Mucosa of descending colon (tissue), 3 donors: ENCODE data around the gene AFMID. TPM values are rescaled to one million over a fixed set of nuclear protein-coding genes. Genes with fewer than 3 reads are reported as not detected.

Source experiments
- ATAC-seq: fragments of 200-7000 bp; cut with Tn5 transposase; one replicate; pipeline ENCODE4 v1.9.1; 2020; ENCODE audit warnings: mild to moderate bottlenecking, moderate library complexity
- DNase-seq, 3 donors: peaks; one replicate each; pipeline ENCODE4 v3.0.0-alpha.2; 2020
- H3K36me3 ChIP-seq: fragments of 200-600 bp; one replicate; pipeline ENCODE4 v1.8.0; 2021; ENCODE audit warnings: low read depth, mild to moderate bottlenecking
- H3K4me1 ChIP-seq: fragments of 200-600 bp; one replicate; pipeline ENCODE4 v1.8.0; 2021; ENCODE audit warnings: low read depth, mild to moderate bottlenecking
- H3K4me3 ChIP-seq: fragments of 200-600 bp; one replicate; pipeline ENCODE4 v1.8.0; 2021; ENCODE audit warnings: mild to moderate bottlenecking
- H3K9me3 ChIP-seq: fragments of 200-600 bp; one replicate; pipeline ENCODE4 v1.8.0; 2021; ENCODE audit warnings: mild to moderate bottlenecking
- CTCF ChIP-seq: fragments of 200-600 bp; IDR thresholded peaks from one replicate; pipeline ENCODE4 v1.8.0; 2022; ENCODE audit warnings: antibody characterized with exemption, mild to moderate bottlenecking
- intact Hi-C, 2 donors: fragments of 100-400 bp; cut with DNase I in 1 of 2; cut with micrococcal nuclease in 1 of 2; formaldehyde crosslinking; loops; one replicate each; pipeline versions ENCODE4 v1.11.0 to v1.11.1; 2022; cut with DNase I, micrococcal nuclease
- total RNA-seq, 3 donors: library from RNA; stranded (reverse); fragmentation: NEBNext Ultra II Directional in 2 of 3; extraction: Animal tissue kit (Norgen Biotek cat#: 25700) in 2 of 3; gene quantifications; one replicate each; pipeline versions ENCODE4 v1.2.1 to v1.2.4, GENCODE V29; 2021 to 2023
- donor health status: DM: no; HTN: no; CAD: no; lungs with moderate emphysema.
- donor health status: DM: no; HTN: no; CAD: no.
- donor health status: DM: no; HTN: yes; CAD: no.

The AFMID gene
- total RNA-seq, 3 donors from 2014 or later: 14.2 to 39.9 (median 27.9) TPM

GRCh38 chr17:78255029-78255656 is 68.0 kb downstream of the AFMID start:
- Histone ChIP-seq H3K4me3 (no peak overlapping the region), H3K4me1 (peaks cover 21% of the 10 kb centered on the region), H3K9me3 (no peaks in the 10 kb centered on the region), H3K36me3 (no peaks in the 10 kb centered on the region)
- TF ChIP-seq CTCF: no peak
- intact Hi-C loops: loop anchor here in 1 of 2 donors (10.0 kb wide), 1 partner anchor 170 kb away; no protein-coding TSS in a partner anchor
- ATAC-seq: no peak
- DNase-seq: no peak

- TF ChIP-seq CTCF: no peak
- intact Hi-C loops: loop anchor here in 1 of 2 donors (10.0 kb wide), 1 partner anchor 169 kb away; no protein-coding TSS in a partner anchor
- Histone ChIP-seq H3K9me3 (no peaks in the 10 kb centered on the region), H3K4me1 (peaks cover 15% of the 10 kb centered on the region), H3K4me3 (no peak overlapping the region), H3K36me3 (no peaks in the 10 kb centered on the region)
- DNase-seq (no peak), ATAC-seq (no peak)
These were observed 69.0 kb downstream of the AFMID start for GRCh38 chr17:78255953-78256706.

- no peak for TF ChIP-seq CTCF
- H3K9me3 ChIP-seq: no peaks in the 10 kb centered on the region
- no peak overlapping the region for H3K4me3 ChIP-seq
- ATAC-seq (no peak), DNase-seq (no peak)
- H3K4me1 ChIP-seq: peaks cover 7% of the 10 kb centered on the region
- H3K36me3 ChIP-seq: no peaks in the 10 kb centered on the region
- intact Hi-C loops: loop anchor here in 1 of 2 donors (10.0 kb wide), 1 partner anchor 168 kb away; no protein-coding TSS in a partner anchor
These were observed 69.8 kb downstream of the AFMID start for GRCh38 chr17:78256707-78257591.

Other genes starting within 250 kb of the AFMID start
- 10 to 100 TPM; 13.7 to 32.6 (median 20.7) TPM for gene TNRC6C, start 228.7 kb upstream of the AFMID start, total RNA-seq
- gene TMC6, start 58.6 kb upstream of the AFMID start, total RNA-seq: 100 to 1,000 TPM in 2 of 3 donors, 10 to 100 TPM in 1; 53.8 to 108 (median 105) TPM
- gene TMC8, start 56.6 kb upstream of the AFMID start, total RNA-seq: 10 to 100 TPM in 1 of 3 donors, 1 to 10 TPM in 2; 6.0 to 11.4 (median 8.5) TPM
- not detected for gene C17orf99, start 41.0 kb upstream of the AFMID start, total RNA-seq
- gene SYNGR2, start 18.8 kb upstream of the AFMID start, total RNA-seq: 100 to 1,000 TPM in 2 of 3 donors, 10 to 100 TPM in 1; 90.4 to 202 (median 196) TPM
- 10 to 100 TPM in 2 of 3 donors, 1 to 10 TPM in 1; 8.9 to 46.5 (median 10.2) TPM for gene TK1, start 310 bp upstream of the AFMID start, total RNA-seq
- 10 to 100 TPM in 1 of 3 donors, 1 to 10 TPM in 2; 2.4 to 22.4 (median 4.7) TPM for gene BIRC5, start 26.9 kb downstream of the AFMID start, total RNA-seq
- gene TMEM235, start 44.3 kb downstream of the AFMID start, total RNA-seq: not detected
- gene SOCS3, start 172.7 kb downstream of the AFMID start, total RNA-seq: 10 to 100 TPM; 21.9 to 41.3 (median 23.2) TPM
- 10 to 100 TPM; 36.2 to 54.3 (median 48.8) TPM for gene PGS1, start 191.3 kb downstream of the AFMID start, total RNA-seq